Measurements from ENCODE around the gene DNAJC5. TPM values are rescaled to one million over a fixed set of nuclear protein-coding genes. Genes with fewer than 3 reads are reported as not detected.
"Not testable (repeated sequence)": the region's sequence is repeated elsewhere in the genome, so short reads cannot be mapped to it uniquely, and the experiment has no call there.

DNAJC5 gene
- total and polyA plus RNA-seq, 2 experiments from 2014 or later: 7.1 to 33.5 TPM

- no peak for TF ChIP-seq REST (IDR thresholded peaks at IDR 0.05; ENCODE audit: unreplicated experiment)
Measured at GRCh38 chr20:63970714-63971431, 75.9 kb downstream of the DNAJC5 start (continued).

GRCh38 chr20:63971960-63972311 lies 77.0 kb downstream of the DNAJC5 start:
- not testable (repeated sequence) for H3K4me3 Mint-ChIP-seq; H3K36me3 ChIP-seq (ENCODE audit: insufficient read depth); H3K9me2 ChIP-seq (ENCODE audit: insufficient read depth); H3K4me3 ChIP-seq; H3K4me2 ChIP-seq; H4K20me1 ChIP-seq (replicated peaks; ENCODE audit: insufficient read depth); H3K36me3 Mint-ChIP-seq (ENCODE audit: low read depth); H3K27ac Mint-ChIP-seq; H3K27ac ChIP-seq (ENCODE audit: low read depth); H2AFZ ChIP-seq; H3K4me1 ChIP-seq (ENCODE audit: insufficient read depth); H3K9me3 Mint-ChIP-seq; ATAC-seq; H3K79me2 ChIP-seq (replicated peaks; ENCODE audit: insufficient read depth); DNase-seq (ENCODE audit: low spot score); H3K27me3 ChIP-seq (ENCODE audit: insufficient read depth)
- Mint-ChIP-seq H3K27me3 (ENCODE audit: insufficient read depth, low read depth, poor library complexity) (peaks cover 26% of the 10 kb centered on the region), H3K4me1 (peaks cover 19% of the 10 kb centered on the region)
- H3F3A ChIP-seq (replicated peaks; ENCODE audit: low read depth): peaks cover 12% of the 10 kb centered on the region; the same call in 1 of the 2 replicates

- ATAC-seq: no peak
- Histone ChIP-seq H2AFZ (no peak overlapping the region), H3K27ac (ENCODE audit: low read depth) (no peak overlapping the region), H3K4me2 (no peak overlapping the region), H3K4me1 (ENCODE audit: insufficient read depth) (peaks cover 8% of the 10 kb centered on the region), H4K20me1 (replicated peaks; ENCODE audit: insufficient read depth) (no peaks in the 10 kb centered on the region), H3K4me3 (no peak overlapping the region), H3K36me3 (ENCODE audit: insufficient read depth) (no peaks in the 10 kb centered on the region), H3K79me2 (replicated peaks; ENCODE audit: insufficient read depth) (peaks cover 9% of the 10 kb centered on the region), H3K27me3 (ENCODE audit: insufficient read depth) (peaks cover 7% of the 10 kb centered on the region; the same call in 1 of the 2 replicates), H3K9me2 (ENCODE audit: insufficient read depth) (no peaks in the 10 kb centered on the region), H3F3A (replicated peaks; ENCODE audit: low read depth) (peaks cover 12% of the 10 kb centered on the region; the same call in 1 of the 2 replicates)
- H3K4me3 Mint-ChIP-seq: no peak overlapping the region; the same call in 2 of the 3 replicates
- H3K9me3 Mint-ChIP-seq: no peaks in the 10 kb centered on the region; the same call in 2 of the 3 replicates
- peaks cover 20% of the 10 kb centered on the region for H3K4me1 Mint-ChIP-seq
- H3K36me3 Mint-ChIP-seq (ENCODE audit: low read depth): no peaks in the 10 kb centered on the region; the same call in 2 of the 3 replicates
- H3K27ac Mint-ChIP-seq: no peak overlapping the region; the same call in 1 of the 2 replicates
- no peak for DNase-seq (ENCODE audit: low spot score)
- peaks cover 27% of the 10 kb centered on the region for H3K27me3 Mint-ChIP-seq (ENCODE audit: insufficient read depth, low read depth, poor library complexity)
- TF ChIP-seq NANOG (IDR thresholded peaks at IDR 0.05; ENCODE audit: borderline replicate concordance) (no peak), JUNB (IDR thresholded peaks at IDR 0.05; ENCODE audit: unreplicated experiment) (no peak), EZH2 (IDR thresholded peaks at IDR 0.05; ENCODE audit: low read depth, unreplicated experiment) (no peak), ZNF114 (CRISPR knock-in tag; IDR thresholded peaks at IDR 0.05) (no peak), CTCF (conservative IDR thresholded peaks at IDR 0.05; ENCODE audit: low read depth in 2 of 2) (no peak), ETS1 (IDR thresholded peaks at IDR 0.05) (no peak), REST (IDR thresholded peaks at IDR 0.05; ENCODE audit: unreplicated experiment) (no peak), EZH2phosphoT487 (IDR thresholded peaks at IDR 0.05; ENCODE audit: unreplicated experiment) (no peak), STAT1 (IDR thresholded peaks at IDR 0.05; ENCODE audit: unreplicated experiment) (no peak), ZNF331 (CRISPR knock-in tag; IDR thresholded peaks at IDR 0.05; ENCODE audit: low read depth) (no peak)
Measured at GRCh38 chr20:63972312-63973159, 77.6 kb downstream of the DNAJC5 start.
